Measurements from ENCODE around the gene OLIG2.

GRCh38 chr21:33047231-33047630 is 21.5 kb downstream of the OLIG2 start:
- no peak for TF ChIP-seq CTCF (IDR thresholded peaks at IDR 0.05)
- no peak for TF ChIP-seq POLR2A (IDR thresholded peaks at IDR 0.05)

Measured in vagina (tissue), 2 donors.